ENCODE measurements around the gene SPATS2L.

Gene SPATS2L

GRCh38 chr2:200469708-200470211 lies 163.3 kb downstream of the SPATS2L start:
- Histone ChIP-seq H4K20me1 (ENCODE audit: insufficient read depth, low read length) (no peaks in the 10 kb centered on the region), H3K27me3 (replicated peaks; ENCODE audit: insufficient read depth, low read length) (no peaks in the 10 kb centered on the region), H3K27ac (ENCODE audit: low read length) (no peak overlapping the region; the same call in 1 of the 2 replicates), H3K79me2 (ENCODE audit: low read length) (no peaks in the 10 kb centered on the region), H3K4me1 (ENCODE audit: low read length) (peaks cover 52% of the 10 kb centered on the region), H3K9ac (ENCODE audit: low read length) (no peak overlapping the region), H3K9me2 (replicated peaks; ENCODE audit: insufficient read depth, low read length) (no peaks in the 10 kb centered on the region), H3K36me3 (replicated peaks; ENCODE audit: insufficient read depth, low read length) (0 out of 2 replicates have a peak, but pooled peaks cover 5% of the 10 kb centered on the region), H2AFZ (ENCODE audit: low read length) (no peak overlapping the region), H3F3A (ENCODE audit: insufficient read depth, low read length) (peaks cover 22% of the 10 kb centered on the region), H3K4me3 (ENCODE audit: low read length) (no peak overlapping the region), H3K4me2 (ENCODE audit: low read depth, low read length) (no peak overlapping the region), H3K9me3 (replicated peaks; ENCODE audit: insufficient read depth, low read length) (no peaks in the 10 kb centered on the region)
- TF ChIP-seq EZH2 (optimal IDR thresholded peaks at IDR 0.05; ENCODE audit: low read depth, low read length) (no peak), EZH2phosphoT487 (IDR thresholded peaks at IDR 0.05; ENCODE audit: low read length) (no peak)
- TF ChIP-seq, protein P1, sequence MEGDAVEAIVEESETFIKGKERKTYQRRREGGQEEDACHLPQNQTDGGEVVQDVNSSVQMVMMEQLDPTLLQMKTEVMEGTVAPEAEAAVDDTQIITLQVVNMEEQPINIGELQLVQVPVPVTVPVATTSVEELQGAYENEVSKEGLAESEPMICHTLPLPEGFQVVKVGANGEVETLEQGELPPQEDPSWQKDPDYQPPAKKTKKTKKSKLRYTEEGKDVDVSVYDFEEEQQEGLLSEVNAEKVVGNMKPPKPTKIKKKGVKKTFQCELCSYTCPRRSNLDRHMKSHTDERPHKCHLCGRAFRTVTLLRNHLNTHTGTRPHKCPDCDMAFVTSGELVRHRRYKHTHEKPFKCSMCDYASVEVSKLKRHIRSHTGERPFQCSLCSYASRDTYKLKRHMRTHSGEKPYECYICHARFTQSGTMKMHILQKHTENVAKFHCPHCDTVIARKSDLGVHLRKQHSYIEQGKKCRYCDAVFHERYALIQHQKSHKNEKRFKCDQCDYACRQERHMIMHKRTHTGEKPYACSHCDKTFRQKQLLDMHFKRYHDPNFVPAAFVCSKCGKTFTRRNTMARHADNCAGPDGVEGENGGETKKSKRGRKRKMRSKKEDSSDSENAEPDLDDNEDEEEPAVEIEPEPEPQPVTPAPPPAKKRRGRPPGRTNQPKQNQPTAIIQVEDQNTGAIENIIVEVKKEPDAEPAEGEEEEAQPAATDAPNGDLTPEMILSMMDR (IDR thresholded peaks at IDR 0.05; ENCODE audit: low read length), result no peak
- no peak for DNase-seq

DNA sequence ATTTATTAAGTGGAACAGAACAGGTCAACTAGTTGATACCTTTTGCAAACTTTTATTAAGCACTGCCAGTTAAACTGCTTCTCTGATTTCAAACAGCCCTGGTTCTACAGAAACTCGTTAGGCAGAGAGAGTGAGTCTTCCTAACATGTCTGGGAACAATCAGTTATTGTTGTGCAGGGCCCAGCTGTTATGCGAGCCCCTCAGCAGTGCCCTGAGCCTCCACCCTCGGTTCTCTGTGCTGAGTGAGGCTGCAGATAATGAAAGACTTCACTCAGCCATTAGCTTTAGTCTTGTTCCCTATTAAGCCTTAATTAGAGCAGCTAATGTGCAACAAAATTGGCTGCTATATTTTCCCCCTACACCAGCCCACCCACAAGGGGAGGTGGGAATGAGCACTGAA lies 163.7 kb downstream of the SPATS2L start:
- Histone ChIP-seq H3K27ac (ENCODE audit: low read length) (peak overlapping the region; percentile 82; the same call in 1 of the 2 replicates), H3K4me1 (ENCODE audit: low read length) (peaks cover 52% of the 10 kb centered on the region), H2AFZ (ENCODE audit: low read length) (no peak overlapping the region), H3K9me2 (replicated peaks; ENCODE audit: insufficient read depth, low read length) (no peaks in the 10 kb centered on the region), H3K27me3 (replicated peaks; ENCODE audit: insufficient read depth, low read length) (no peaks in the 10 kb centered on the region), H3K4me3 (ENCODE audit: low read length) (no peak overlapping the region), H3F3A (ENCODE audit: insufficient read depth, low read length) (peaks cover 22% of the 10 kb centered on the region), H3K4me2 (ENCODE audit: low read depth, low read length) (no peak overlapping the region), H3K9ac (ENCODE audit: low read length) (no peak overlapping the region), H3K9me3 (replicated peaks; ENCODE audit: insufficient read depth, low read length) (no peaks in the 10 kb centered on the region), H4K20me1 (ENCODE audit: insufficient read depth, low read length) (no peaks in the 10 kb centered on the region), H3K36me3 (replicated peaks; ENCODE audit: insufficient read depth, low read length) (0 out of 2 replicates have a peak, but pooled peaks cover 5% of the 10 kb centered on the region), H3K79me2 (ENCODE audit: low read length) (no peaks in the 10 kb centered on the region)
- TF ChIP-seq, protein P1 (IDR thresholded peaks at IDR 0.05; ENCODE audit: low read length), result no peak
- TF ChIP-seq EZH2 (optimal IDR thresholded peaks at IDR 0.05; ENCODE audit: low read depth, low read length) (no peak), EZH2phosphoT487 (IDR thresholded peaks at IDR 0.05; ENCODE audit: low read length) (no peak)
- DNase-seq, result no peak

DNA sequence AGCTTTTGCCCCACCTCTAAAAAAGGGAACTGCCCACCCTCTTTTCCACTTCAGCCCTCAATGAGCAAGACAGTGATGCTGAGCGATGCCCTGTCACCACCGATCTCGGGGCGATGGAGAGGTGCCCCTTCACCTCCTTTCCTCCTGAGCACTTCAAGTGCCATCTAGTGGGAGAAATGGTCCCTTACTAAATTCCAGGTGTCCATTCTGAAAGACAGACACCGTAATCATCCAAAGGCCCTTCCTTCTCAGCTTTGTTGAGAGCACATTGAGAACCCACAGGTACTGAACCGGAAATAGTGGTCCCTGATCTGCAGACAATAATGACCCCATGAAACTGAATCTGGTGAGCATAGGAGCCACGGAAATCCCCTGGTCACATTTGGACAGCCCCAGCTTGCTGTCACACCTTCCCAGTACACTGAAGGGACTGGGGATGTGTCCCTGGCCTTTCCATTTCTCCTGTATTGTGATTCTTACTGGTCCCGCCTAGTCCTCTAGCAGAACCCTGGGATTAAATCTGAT lies 164.9 kb downstream of the SPATS2L start:
- peak overlapping the region; percentile 82 for H3K27ac ChIP-seq (ENCODE audit: low read length)
- TF ChIP-seq, protein P1 (IDR thresholded peaks at IDR 0.05; ENCODE audit: low read length), result peak; percentile 86
- TF ChIP-seq EZH2phosphoT487 (IDR thresholded peaks at IDR 0.05; ENCODE audit: low read length), result no peak
- peaks cover 52% of the 10 kb centered on the region for H3K4me1 ChIP-seq (ENCODE audit: low read length)
- no peak overlapping the region for H3K4me3 ChIP-seq (ENCODE audit: low read length)
- peak; percentile 92 for DNase-seq
- no peaks in the 10 kb centered on the region for H3K79me2 ChIP-seq (ENCODE audit: low read length)
- no peaks in the 10 kb centered on the region for H3K9me3 ChIP-seq (replicated peaks; ENCODE audit: insufficient read depth, low read length)
- peak overlapping the region; percentile 42; the same call in 1 of the 2 replicates for H3K4me2 ChIP-seq (ENCODE audit: low read depth, low read length)
- H3K27me3 ChIP-seq (replicated peaks; ENCODE audit: insufficient read depth, low read length), result no peaks in the 10 kb centered on the region
- peaks cover 22% of the 10 kb centered on the region for H3F3A ChIP-seq (ENCODE audit: insufficient read depth, low read length)
- no peaks in the 10 kb centered on the region for H3K9me2 ChIP-seq (replicated peaks; ENCODE audit: insufficient read depth, low read length)
- H3K9ac ChIP-seq (ENCODE audit: low read length), result peak overlapping the region; percentile 29
- 0 out of 2 replicates have a peak, but pooled peaks cover 5% of the 10 kb centered on the region for H3K36me3 ChIP-seq (replicated peaks; ENCODE audit: insufficient read depth, low read length)
- H4K20me1 ChIP-seq (ENCODE audit: insufficient read depth, low read length), result no peaks in the 10 kb centered on the region
- H2AFZ ChIP-seq (ENCODE audit: low read length), result no peak overlapping the region

Measured in MM.1S (cell line).